ENCODE data around the gene GPM6B. TPM values are rescaled to one million over a fixed set of nuclear protein-coding genes. Genes with fewer than 3 reads are reported as not detected.

The GPM6B gene
- total RNA-seq, 1 donor from 2014 or later: 516 TPM

GRCh38 chrX:13815664-13816063, 1.2 kb downstream of the GPM6B start:
- Mint-ChIP-seq H3K4me3 (ENCODE audit: unreplicated experiment) (peak overlapping the region; percentile 98), H3K27ac (ENCODE audit: unreplicated experiment) (peak overlapping the region; percentile 100), H3K36me3 (ENCODE audit: unreplicated experiment) (peaks cover 6% of the 10 kb centered on the region), H3K27me3 (ENCODE audit: unreplicated experiment) (peaks cover 22% of the 10 kb centered on the region), H3K9me3 (ENCODE audit: unreplicated experiment) (peaks cover 26% of the 10 kb centered on the region), H3K4me1 (ENCODE audit: low read depth, unreplicated experiment) (peaks cover 11% of the 10 kb centered on the region)
- no peak for TF ChIP-seq CTCF (IDR thresholded peaks at IDR 0.05; ENCODE audit: partially characterized antibody, unreplicated experiment)
- DNase-seq: no peak

- TF ChIP-seq CTCF (IDR thresholded peaks at IDR 0.05; ENCODE audit: partially characterized antibody, unreplicated experiment): no peak
- H3K9me3 Mint-ChIP-seq (ENCODE audit: unreplicated experiment): peaks cover 18% of the 10 kb centered on the region
Measured at GRCh38 chrX:13808865-13809264, 8.0 kb downstream of the GPM6B start.

DNA sequence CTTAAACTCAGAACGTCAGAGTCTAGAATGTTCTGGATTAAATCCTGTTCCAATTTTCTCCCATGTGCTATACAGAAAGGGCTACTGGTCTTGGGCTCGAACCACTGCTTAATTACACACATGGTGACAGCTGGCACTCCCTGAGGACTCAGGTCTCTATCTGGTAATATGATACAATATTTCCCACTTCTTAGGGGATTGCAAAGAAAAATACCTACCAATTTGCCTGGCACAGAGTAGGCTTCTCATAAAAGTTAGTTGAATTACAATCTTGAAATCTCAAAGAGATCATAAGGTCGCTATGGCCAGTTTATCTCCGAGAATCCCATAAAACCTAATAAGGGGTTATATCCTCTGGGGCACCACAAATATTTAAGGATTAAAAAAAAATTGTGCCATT, 8.6 kb downstream of the GPM6B start:
- H3K4me1 Mint-ChIP-seq (ENCODE audit: low read depth, unreplicated experiment): peaks cover 43% of the 10 kb centered on the region
- H3K4me3 Mint-ChIP-seq (ENCODE audit: unreplicated experiment): peak overlapping the region; percentile 75
- no peak for DNase-seq
- no peaks in the 10 kb centered on the region for H3K36me3 Mint-ChIP-seq (ENCODE audit: unreplicated experiment)
- peak overlapping the region; percentile 80 for H3K27ac Mint-ChIP-seq (ENCODE audit: unreplicated experiment)
- H3K27me3 Mint-ChIP-seq (ENCODE audit: unreplicated experiment): peaks cover 12% of the 10 kb centered on the region
- TF ChIP-seq CTCF (IDR thresholded peaks at IDR 0.05; ENCODE audit: partially characterized antibody, unreplicated experiment): no peak
- H3K9me3 Mint-ChIP-seq (ENCODE audit: unreplicated experiment): peaks cover 18% of the 10 kb centered on the region

More at GRCh38 chrX:13808865-13809264, 8.0 kb downstream of the GPM6B start:
- H3K4me1 Mint-ChIP-seq (ENCODE audit: low read depth, unreplicated experiment): peaks cover 37% of the 10 kb centered on the region
- H3K27ac Mint-ChIP-seq (ENCODE audit: unreplicated experiment): peak overlapping the region; percentile 80
- H3K4me3 Mint-ChIP-seq (ENCODE audit: unreplicated experiment): peak overlapping the region; percentile 75
- peaks cover 12% of the 10 kb centered on the region for H3K27me3 Mint-ChIP-seq (ENCODE audit: unreplicated experiment)
- no peaks in the 10 kb centered on the region for H3K36me3 Mint-ChIP-seq (ENCODE audit: unreplicated experiment)
- no peak for DNase-seq

DNA sequence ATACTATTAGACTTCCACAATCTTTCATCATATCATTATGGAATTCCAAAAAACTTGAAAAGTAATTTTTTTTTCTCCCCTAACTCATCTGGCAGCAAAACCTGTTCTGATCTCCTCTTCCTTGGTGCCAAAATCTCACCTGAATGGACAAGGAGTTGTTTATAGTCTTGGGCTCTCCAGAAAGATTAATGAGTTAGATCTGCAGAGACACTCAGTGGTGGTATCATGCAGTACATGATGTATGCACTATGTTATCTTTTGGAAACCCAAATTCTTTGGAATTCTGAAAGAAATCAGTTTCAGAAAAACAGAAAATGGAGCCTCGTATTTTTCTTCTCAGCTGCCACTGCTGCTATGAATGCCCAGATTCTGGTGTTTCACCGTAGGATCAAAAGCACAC, 11.7 kb downstream of the GPM6B start:
- H3K27me3 Mint-ChIP-seq (ENCODE audit: unreplicated experiment): peaks cover 6% of the 10 kb centered on the region
- DNase-seq: no peak
- H3K4me1 Mint-ChIP-seq (ENCODE audit: low read depth, unreplicated experiment): peaks cover 40% of the 10 kb centered on the region
- H3K9me3 Mint-ChIP-seq (ENCODE audit: unreplicated experiment): peaks cover 9% of the 10 kb centered on the region
- H3K36me3 Mint-ChIP-seq (ENCODE audit: unreplicated experiment): no peaks in the 10 kb centered on the region
- H3K4me3 Mint-ChIP-seq (ENCODE audit: unreplicated experiment): peak overlapping the region; percentile 52
- H3K27ac Mint-ChIP-seq (ENCODE audit: unreplicated experiment): no peak overlapping the region
- TF ChIP-seq CTCF (IDR thresholded peaks at IDR 0.05; ENCODE audit: partially characterized antibody, unreplicated experiment): no peak

DNA sequence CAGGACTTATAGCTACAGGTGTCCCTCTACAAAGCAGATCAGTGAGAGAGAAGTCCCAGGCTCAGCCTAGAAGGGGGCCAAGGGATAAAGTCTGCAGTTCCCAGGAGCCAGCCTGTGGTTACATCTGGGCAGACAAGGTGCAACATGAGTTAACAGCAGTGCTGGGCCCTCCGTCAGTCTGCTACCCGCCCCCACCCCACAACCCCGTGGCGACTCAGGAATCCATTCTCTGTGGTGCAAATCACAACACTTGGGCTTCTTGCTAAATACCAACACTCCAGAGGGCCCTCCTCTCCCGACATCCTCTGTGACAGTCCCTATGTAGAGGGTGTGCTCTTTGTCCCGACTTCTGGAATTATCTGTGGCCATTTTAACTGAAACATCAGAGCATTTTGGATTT, 13.8 kb downstream of the GPM6B start:
- Mint-ChIP-seq H3K36me3 (ENCODE audit: unreplicated experiment) (peaks cover 1% of the 10 kb centered on the region), H3K27ac (ENCODE audit: unreplicated experiment) (peak overlapping the region; percentile 20), H3K9me3 (ENCODE audit: unreplicated experiment) (peaks cover 7% of the 10 kb centered on the region), H3K4me3 (ENCODE audit: unreplicated experiment) (peak overlapping the region; percentile 64), H3K27me3 (ENCODE audit: unreplicated experiment) (peaks cover 6% of the 10 kb centered on the region), H3K4me1 (ENCODE audit: low read depth, unreplicated experiment) (peaks cover 35% of the 10 kb centered on the region)
- TF ChIP-seq CTCF (IDR thresholded peaks at IDR 0.05; ENCODE audit: partially characterized antibody, unreplicated experiment): no peak
- DNase-seq: no peak

All from glutamatergic neuron (in vitro differentiated cells).